SU-DHL-6 (cell line): ENCODE measurements around the gene FUNDC2.

Experiments used
- EZH2phosphoT487 ChIP-seq: fragments of 200-600 bp; sonication (generic), shearing (Covaris generic); conservative IDR thresholded peaks from 2 replicates; pipeline ENCODE4 v1.6.1; 2018; ENCODE audit warnings: mild to moderate bottlenecking, antibody characterized with exemption, low read length, moderate library complexity, mixed read lengths
- TF ChIP-seq, protein P1 (sequence below): fragments of 200-600 bp; sonication (generic); IDR thresholded peaks from one replicate; pipeline ENCODE4 v1.5.1; 2017; ENCODE audit warnings: antibody characterized with exemption, mild to moderate bottlenecking, low read length, moderate library complexity; ENCODE audit not compliant: insufficient read depth, poor library complexity, severe bottlenecking

DNA sequence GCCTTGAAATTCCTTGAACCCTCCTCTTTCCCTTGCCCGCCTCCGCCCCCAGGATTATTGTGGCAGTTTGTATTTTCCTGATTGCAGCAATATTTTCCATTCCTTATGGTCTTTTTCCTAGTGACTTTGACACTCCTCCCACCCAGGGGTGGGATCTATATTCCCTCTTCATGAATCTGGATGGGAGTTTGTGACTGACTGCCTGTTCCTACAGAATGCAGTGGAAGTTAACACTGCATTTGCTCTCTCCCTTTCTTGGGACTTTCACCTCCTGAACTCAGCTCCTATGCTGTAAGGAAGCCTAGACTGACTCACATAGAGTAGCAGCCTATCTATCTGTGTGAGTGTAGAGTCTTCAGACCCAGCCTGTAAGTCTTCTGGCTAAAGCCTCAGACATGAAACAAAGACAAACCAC is 2.2 kb downstream of the FUNDC2 start:
- TF ChIP-seq, protein P1, sequence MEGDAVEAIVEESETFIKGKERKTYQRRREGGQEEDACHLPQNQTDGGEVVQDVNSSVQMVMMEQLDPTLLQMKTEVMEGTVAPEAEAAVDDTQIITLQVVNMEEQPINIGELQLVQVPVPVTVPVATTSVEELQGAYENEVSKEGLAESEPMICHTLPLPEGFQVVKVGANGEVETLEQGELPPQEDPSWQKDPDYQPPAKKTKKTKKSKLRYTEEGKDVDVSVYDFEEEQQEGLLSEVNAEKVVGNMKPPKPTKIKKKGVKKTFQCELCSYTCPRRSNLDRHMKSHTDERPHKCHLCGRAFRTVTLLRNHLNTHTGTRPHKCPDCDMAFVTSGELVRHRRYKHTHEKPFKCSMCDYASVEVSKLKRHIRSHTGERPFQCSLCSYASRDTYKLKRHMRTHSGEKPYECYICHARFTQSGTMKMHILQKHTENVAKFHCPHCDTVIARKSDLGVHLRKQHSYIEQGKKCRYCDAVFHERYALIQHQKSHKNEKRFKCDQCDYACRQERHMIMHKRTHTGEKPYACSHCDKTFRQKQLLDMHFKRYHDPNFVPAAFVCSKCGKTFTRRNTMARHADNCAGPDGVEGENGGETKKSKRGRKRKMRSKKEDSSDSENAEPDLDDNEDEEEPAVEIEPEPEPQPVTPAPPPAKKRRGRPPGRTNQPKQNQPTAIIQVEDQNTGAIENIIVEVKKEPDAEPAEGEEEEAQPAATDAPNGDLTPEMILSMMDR, result no peak
- no peak for TF ChIP-seq EZH2phosphoT487
